Smooth muscle cell (in vitro differentiated cells): ENCODE data around the gene USP50. TPM values are rescaled to one million over a fixed set of nuclear protein-coding genes. Genes with fewer than 3 reads are reported as not detected.
A peak's percentile ranks its signal among the peaks of the same experiment; 100 is the strongest.

Experiments
- DNase-seq: peaks from one replicate; lab custom pipeline; 2025; ENCODE audit not compliant: unreplicated experiment; lab: John Stamatoyannopoulos, UW
- H2AFZ ChIP-seq: fragments of 200-600 bp; sonication (generic); 2 replicates; pipeline ENCODE4 v1.6.0; 2016; ENCODE audit warnings: antibody characterized with exemption, low read depth, mild to moderate bottlenecking
- H3F3A ChIP-seq: fragments of 200-600 bp; sonication (generic); 2 replicates; pipeline ENCODE4 v1.6.0; 2017; ENCODE audit warnings: antibody characterized with exemption, low read depth
- H3K27ac ChIP-seq: fragments of 200-600 bp; sonication (generic); 2 replicates; pipeline ENCODE4 v1.5.1; 2016; ENCODE audit warnings: low read depth, mild to moderate bottlenecking
- H3K27me3 ChIP-seq: fragments of 200-600 bp; sonication (generic); 2 replicates; pipeline ENCODE4 v1.6.1; 2016; ENCODE audit warnings: low read depth, mild to moderate bottlenecking
- H3K36me3 ChIP-seq: fragments of 200-600 bp; sonication (generic); 2 replicates; pipeline ENCODE4 v1.5.1; 2016; ENCODE audit warnings: low read depth
- H3K4me1 ChIP-seq: fragments of 200-600 bp; sonication (generic); 2 replicates; pipeline ENCODE4 v1.5.1; 2016; ENCODE audit warnings: low read depth
- H3K4me2 ChIP-seq: fragments of 200-600 bp; sonication (generic); 2 replicates; pipeline ENCODE4 v1.6.0; 2016; ENCODE audit warnings: mild to moderate bottlenecking
- H3K4me3 ChIP-seq: fragments of 200-600 bp; sonication (generic); 2 replicates; pipeline ENCODE4 v1.5.1; 2016; ENCODE audit warnings: mild to moderate bottlenecking
- H3K79me2 ChIP-seq: fragments of 200-600 bp; sonication (generic); 2 replicates; pipeline ENCODE4 v1.6.0; 2016; ENCODE audit warnings: low read depth, mild to moderate bottlenecking
- H3K9ac ChIP-seq: fragments of 200-600 bp; sonication (generic); 2 replicates; pipeline ENCODE4 v1.6.0; 2016; ENCODE audit warnings: low read depth
- H3K9me3 ChIP-seq: fragments of 200-600 bp; sonication (generic); replicated peaks from 2 replicates; pipeline ENCODE4 v1.5.1; 2016; ENCODE audit warnings: low read depth
- H4K20me1 ChIP-seq: fragments of 200-600 bp; sonication (generic); 2 replicates; pipeline ENCODE4 v1.6.0; 2016; ENCODE audit warnings: low read depth
- CTCF ChIP-seq: fragments of 200-600 bp; sonication (generic); IDR thresholded peaks from 2 replicates; pipeline ENCODE4 v1.5.1; 2017; ENCODE audit warnings: borderline replicate concordance, mild to moderate bottlenecking, antibody characterized with exemption; ENCODE audit not compliant: insufficient read depth, poor library complexity, severe bottlenecking
- WGBS: methylation state at CpG from one replicate; pipeline ENCODE4 v1.1.7; 2016; ENCODE audit warnings: low lambda C conversion rate; 5-methylcytosine and 5-hydroxymethylcytosine counted together
- polyA plus RNA-seq: library from polyadenylated mRNA; unstranded; fragments of >200 nt; fragmentation: Nextera tagmentation; extraction: Ambion mirVana; gene quantifications from 2 replicates; pipeline ENCODE4 v1.2.1, GENCODE V29; 2016
- total RNA-seq: library from RNA; depleted of rRNA; stranded (reverse); fragments of >200 nt; gene quantifications from 2 replicates; pipeline ENCODE4 v1.2.3, GENCODE V29; 2014

Gene USP50
- total and polyA plus RNA-seq, 2 experiments from 2014 or later: not detected

- H3K4me2 ChIP-seq: peak overlapping the region; percentile 72
- H3F3A ChIP-seq: no peaks in the 10 kb centered on the region
- WGBS: 89% methylated on average over 2 of the region's 2 CpGs
- no peak overlapping the region for H2AFZ ChIP-seq
- H3K4me3 ChIP-seq: no peak overlapping the region
- no peaks in the 10 kb centered on the region for H3K79me2 ChIP-seq
- no peaks in the 10 kb centered on the region for H3K9me3 ChIP-seq
- no peaks in the 10 kb centered on the region for H3K36me3 ChIP-seq
- no peaks in the 10 kb centered on the region for H3K4me1 ChIP-seq
- no peak overlapping the region for H3K9ac ChIP-seq
- TF ChIP-seq CTCF: no peak
- no peak for DNase-seq
- H4K20me1 ChIP-seq: no peaks in the 10 kb centered on the region
- no peak overlapping the region for H3K27ac ChIP-seq
- H3K27me3 ChIP-seq: no peaks in the 10 kb centered on the region
Measured at GRCh38 chr15:50542887-50543210, 3.6 kb downstream of the USP50 start.

GRCh38 chr15:50531766-50532165 is 14.7 kb downstream of the USP50 start:
- Histone ChIP-seq H3K27me3 (no peaks in the 10 kb centered on the region), H3K9ac (no peak overlapping the region), H3F3A (no peaks in the 10 kb centered on the region), H3K9me3 (no peaks in the 10 kb centered on the region), H4K20me1 (no peaks in the 10 kb centered on the region), H3K4me1 (no peaks in the 10 kb centered on the region), H2AFZ (no peak overlapping the region), H3K79me2 (no peaks in the 10 kb centered on the region), H3K4me3 (no peak overlapping the region), H3K36me3 (no peaks in the 10 kb centered on the region), H3K27ac (no peak overlapping the region), H3K4me2 (no peak overlapping the region)
- no peak for TF ChIP-seq CTCF
- no peak for DNase-seq
- 56% methylated on average over 4 of the region's 4 CpGs for WGBS

DNA sequence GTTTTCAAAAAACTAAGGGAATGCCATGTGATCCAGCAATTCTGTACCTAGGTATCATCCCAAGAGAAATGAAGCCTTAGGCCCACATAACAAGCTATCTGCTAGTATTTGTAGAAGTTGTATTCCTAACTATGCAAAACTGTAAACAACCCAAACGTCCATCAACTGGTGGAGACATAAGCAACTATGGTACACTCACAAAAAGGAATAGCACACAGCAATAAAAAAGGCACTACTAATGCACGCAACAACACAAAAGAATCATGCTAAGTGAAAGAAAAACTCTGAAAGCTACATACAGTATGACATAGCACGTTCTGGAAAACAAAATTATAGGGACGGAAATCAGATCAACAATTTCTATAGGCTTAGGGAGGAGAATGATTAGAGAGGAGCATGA is 15.3 kb downstream of the USP50 start:
- DNase-seq: no peak
- TF ChIP-seq CTCF: no peak
- WGBS: 93% methylated on average over 4 of the region's 4 CpGs

DNA sequence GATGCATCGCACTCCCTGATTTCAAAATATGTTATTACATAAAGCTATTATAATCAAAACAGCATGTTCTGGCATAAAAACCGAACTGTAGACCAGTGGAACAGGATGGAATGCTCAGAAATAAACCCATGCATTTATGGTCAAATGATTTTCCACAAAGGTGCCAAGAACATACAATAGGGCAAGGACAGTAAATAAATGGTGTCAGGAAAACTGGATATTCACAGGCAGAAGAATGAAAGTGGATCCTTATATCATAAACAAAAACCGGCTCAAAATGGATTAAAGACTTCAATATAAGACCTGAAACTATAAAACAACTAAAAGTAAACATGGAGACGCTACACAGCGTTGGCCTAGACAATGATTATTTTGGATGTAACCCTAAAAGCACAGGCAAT is 22.6 kb downstream of the USP50 start:
- WGBS: 82% methylated on average over 5 of the region's 5 CpGs
- no peak overlapping the region for H2AFZ ChIP-seq

More for the DNA sequence above, 15.3 kb downstream of the USP50 start:
- Histone ChIP-seq H3K9ac (no peak overlapping the region), H2AFZ (no peak overlapping the region), H3K36me3 (no peaks in the 10 kb centered on the region), H3K4me3 (no peak overlapping the region), H3F3A (no peaks in the 10 kb centered on the region), H3K79me2 (no peaks in the 10 kb centered on the region), H4K20me1 (no peaks in the 10 kb centered on the region), H3K4me1 (no peaks in the 10 kb centered on the region), H3K27ac (no peak overlapping the region), H3K27me3 (no peaks in the 10 kb centered on the region), H3K9me3 (no peaks in the 10 kb centered on the region), H3K4me2 (no peak overlapping the region)

More for the DNA sequence above, 22.6 kb downstream of the USP50 start:
- Histone ChIP-seq H3K27ac (no peak overlapping the region), H3K9me3 (no peaks in the 10 kb centered on the region), H3K36me3 (no peaks in the 10 kb centered on the region), H3K79me2 (no peaks in the 10 kb centered on the region), H3K4me2 (no peak overlapping the region), H3K4me1 (no peaks in the 10 kb centered on the region), H3K4me3 (no peak overlapping the region), H3K27me3 (no peaks in the 10 kb centered on the region), H3F3A (no peaks in the 10 kb centered on the region), H4K20me1 (no peaks in the 10 kb centered on the region), H3K9ac (no peak overlapping the region)
- no peak for TF ChIP-seq CTCF
- no peak for DNase-seq
